ENCODE data around the gene CMTM2.
"Not testable (repeated sequence)": the region's sequence is repeated elsewhere in the genome, so short reads cannot be mapped to it uniquely, and the experiment has no call there.

The CMTM2 gene

DNA sequence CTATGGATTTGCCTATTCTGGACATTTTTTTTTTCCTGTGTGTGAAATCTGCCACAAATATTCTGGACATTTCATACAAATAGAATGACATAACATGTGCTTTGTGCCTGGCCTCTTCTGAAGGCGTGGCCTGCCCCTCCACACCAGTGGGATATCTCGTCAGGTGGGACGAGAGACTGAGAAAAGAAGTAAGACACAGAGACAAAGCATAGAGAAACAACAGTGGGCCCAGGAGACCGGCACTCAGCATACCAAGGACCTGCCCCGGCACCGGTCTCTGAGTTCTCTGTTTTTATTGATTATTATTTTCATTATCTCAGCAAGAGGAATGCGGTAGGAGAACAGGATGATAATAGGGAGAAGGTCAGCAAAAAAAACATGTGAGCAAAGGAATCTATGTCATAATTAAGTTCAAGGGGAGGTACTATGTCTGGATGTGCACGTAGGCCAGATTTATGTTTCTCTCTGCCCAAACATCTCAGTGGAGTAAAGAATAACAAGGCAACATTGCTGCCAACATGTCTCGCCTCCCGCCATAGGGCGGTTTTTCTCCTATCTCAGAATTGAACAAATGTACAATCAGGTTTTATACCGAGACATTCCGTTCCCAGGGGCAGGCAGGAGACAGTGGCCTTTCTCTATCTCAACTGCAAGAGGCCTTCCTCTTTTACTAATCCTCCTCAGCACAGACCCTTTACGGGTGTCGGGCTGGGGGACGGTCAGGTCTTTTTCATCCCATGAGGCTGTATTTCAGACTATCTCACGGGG, 48.5 kb downstream of the CMTM2 start:
- DNase-seq (ENCODE audit: extremely low read depth in 1 of 2, low read depth in 1 of 2), result not testable (repeated sequence)

DNA sequence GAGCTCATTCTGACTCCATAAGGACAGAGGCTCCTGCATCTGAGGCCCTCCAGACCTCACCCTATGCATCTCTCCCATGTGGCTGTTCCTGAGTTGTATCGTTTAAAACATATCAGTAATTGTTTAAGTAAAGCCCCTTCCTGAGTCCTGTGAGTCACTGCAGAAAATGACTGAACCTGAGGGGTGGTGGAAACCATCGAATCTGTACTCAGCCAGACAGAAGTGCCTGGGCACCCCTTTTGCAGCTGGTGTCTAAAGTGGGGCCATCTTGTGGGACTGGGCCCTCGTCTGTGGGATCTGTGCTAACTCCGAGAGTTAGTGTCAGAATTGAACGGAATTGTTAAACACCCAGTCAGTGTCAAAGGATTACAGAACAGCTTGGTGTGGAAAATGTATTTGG, 50.6 kb downstream of the CMTM2 start:
- no peak for DNase-seq (ENCODE audit: extremely low read depth in 1 of 2, low read depth in 1 of 2)

DNA sequence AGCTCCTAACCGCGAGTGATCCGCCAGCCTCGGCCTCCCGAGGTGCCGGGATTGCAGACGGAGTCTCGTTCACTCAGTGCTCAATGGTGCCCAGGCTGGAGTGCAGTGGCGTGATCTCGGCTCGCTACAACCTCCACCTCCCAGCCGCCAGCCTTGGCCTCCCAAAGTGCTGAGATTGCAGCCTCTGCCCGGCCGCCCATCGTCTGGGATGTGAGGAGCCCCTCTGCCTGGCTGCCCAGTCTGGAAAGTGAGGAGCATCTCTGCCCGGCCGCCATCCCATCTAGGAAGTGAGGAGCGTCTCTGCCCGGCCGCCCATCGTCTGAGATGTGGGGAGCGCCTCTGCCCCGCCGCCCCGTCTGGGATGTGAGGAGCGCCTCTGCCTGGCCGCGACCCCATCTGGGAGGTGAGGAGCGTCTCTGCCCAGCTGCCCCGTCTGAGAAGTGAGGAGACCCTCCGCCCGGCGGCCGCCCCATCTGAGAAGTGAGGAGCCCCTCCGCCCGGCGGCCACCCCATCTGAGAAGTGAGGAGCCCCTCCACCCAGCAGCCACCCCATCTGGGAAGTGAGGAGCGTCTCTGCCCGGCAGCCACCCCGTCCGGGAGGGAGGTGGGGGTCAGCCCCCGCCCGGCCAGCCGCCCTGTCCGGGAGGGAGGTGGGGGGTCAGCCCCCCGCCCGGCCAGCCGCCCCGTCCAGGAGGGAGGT, 51.4 kb downstream of the CMTM2 start:
- DNase-seq (ENCODE audit: extremely low read depth in 1 of 2, low read depth in 1 of 2), result not testable (repeated sequence)

DNA sequence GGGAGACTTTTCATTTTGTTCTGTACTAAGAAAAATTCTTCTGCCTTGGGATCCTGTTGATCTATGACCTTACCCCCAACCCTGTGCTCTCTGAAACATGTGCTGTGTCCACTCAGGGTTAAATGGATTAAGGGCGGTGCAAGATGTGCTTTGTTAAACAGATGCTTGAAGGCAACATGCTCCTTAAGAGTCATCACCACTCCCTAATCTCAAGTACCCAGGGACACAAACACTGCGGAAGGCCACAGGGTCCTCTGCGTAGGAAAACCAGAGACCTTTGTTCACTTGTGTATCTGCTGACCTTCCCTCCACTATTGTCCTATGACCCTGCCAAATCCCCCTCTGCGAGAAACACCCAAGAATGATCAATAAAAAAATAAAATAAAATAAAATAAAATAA, 52.3 kb downstream of the CMTM2 start:
- not testable (repeated sequence) for DNase-seq (ENCODE audit: extremely low read depth in 1 of 2, low read depth in 1 of 2)

DNA sequence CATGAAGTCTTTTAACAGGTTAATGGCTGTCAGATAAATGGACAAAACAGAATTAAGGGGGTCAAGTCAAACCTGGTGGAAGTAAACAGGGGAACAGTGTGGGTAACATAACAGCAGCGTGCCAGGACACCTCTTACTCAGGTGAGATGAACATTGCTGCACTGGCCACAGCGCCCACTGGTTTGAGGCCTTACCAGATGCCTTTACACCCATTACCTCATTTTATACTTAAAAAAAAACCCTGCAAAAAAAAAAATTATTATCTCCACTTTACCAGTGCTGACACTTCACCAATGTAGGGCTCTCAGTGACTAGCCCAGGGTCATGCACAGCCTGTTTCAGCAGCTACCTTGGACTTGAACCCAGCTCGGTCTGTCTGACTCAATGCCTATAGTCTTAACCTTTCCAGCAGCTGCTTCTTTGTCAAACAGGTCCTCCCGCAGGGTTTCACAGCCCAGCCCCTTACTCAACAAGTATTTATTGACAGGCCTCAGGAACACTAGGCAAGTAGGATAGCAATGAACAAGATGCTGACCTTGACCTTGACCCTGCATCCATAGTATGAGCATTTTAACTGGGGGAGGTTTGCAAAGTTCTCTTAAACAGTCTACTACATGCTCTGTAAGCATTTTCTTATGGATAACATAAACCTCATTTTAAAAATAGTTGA, 55.4 kb downstream of the CMTM2 start:
- DNase-seq (ENCODE audit: extremely low read depth in 1 of 2, low read depth in 1 of 2), result no peak

DNA sequence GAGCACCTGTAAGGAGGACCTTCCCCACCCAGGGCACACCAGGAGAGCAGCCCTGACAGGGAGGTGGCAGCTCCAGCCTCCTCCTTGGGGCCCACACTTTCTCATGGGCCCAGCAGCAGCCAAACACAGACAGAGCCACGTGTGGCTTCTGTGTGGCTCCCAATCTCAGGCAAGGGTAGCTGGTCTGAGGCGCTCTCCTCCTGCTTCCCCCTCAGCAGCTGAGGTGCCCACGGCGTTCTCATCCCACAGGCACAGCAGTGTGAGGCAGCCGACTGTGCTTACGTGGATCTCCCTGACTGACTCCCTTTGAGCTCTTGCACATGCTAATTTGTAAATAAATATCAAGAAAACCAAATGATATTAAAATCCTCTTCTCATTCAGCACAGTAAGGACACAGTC, 56.1 kb downstream of the CMTM2 start:
- no peak for DNase-seq (ENCODE audit: extremely low read depth in 1 of 2, low read depth in 1 of 2)

DNA sequence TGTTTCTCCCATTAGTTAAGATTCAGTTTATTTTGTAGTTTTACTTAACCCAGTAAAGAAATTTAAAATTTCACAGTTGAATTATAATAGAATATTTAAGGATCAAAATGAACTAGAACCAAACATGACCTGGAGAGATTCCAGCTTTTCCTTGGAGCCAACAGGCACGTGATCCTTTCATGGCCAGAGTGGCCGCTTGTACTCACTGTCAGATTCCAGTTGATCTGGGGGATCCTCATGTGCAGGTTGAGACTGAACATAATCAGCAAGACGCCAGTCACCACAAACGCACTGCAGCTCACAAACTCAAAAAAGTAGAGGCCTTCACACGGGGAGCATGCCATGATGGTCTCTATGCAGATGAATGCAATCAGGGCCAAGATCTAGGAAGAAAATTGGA, 56.9 kb downstream of the CMTM2 start:
- no peak for DNase-seq (ENCODE audit: extremely low read depth in 1 of 2, low read depth in 1 of 2)

DNA sequence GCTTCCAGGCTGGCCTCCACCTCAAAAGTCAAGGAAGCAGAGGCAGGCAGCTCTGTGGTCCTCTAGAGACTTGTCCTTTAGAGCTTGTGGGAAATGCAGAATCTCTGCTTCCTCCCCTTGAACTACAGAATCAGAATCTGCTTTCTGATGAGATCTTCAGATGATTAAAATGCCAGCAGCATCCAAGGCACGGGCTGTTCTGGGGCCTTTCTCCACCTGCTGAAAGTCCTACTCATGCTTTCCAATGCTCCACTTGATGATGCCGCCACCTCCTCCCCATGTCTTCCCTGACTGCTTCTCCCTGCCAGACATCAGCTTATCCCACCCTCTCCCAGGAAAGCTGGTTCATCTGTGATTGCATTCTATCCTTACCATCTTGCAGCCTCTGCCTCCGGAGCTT, 58.5 kb downstream of the CMTM2 start:
- no peak for DNase-seq (ENCODE audit: extremely low read depth in 1 of 2, low read depth in 1 of 2)

All from stimulated activated CD8-positive, alpha-beta memory T cell treated with anti-CD3 and anti-CD28 coated beads, Interleukin-7, amount 100 ng/mL, for 48 hours (primary cell).